Activated CD4-positive, alpha-beta T cell treated with anti-CD3 and anti-CD28 coated beads, Interleukin-2, Interleukin-4, amounts not matched to agents 100 ng/mL and 50 ng/mL, durations not matched to agents 16 hours and 8 hours (primary cell): Measurements from ENCODE around the gene RYR1.

Experiments used
- DNase-seq: peaks from one replicate; pipeline ENCODE4 v3.0.0-alpha.2; 2020; ENCODE audit warnings: low spot score

Gene RYR1

DNA sequence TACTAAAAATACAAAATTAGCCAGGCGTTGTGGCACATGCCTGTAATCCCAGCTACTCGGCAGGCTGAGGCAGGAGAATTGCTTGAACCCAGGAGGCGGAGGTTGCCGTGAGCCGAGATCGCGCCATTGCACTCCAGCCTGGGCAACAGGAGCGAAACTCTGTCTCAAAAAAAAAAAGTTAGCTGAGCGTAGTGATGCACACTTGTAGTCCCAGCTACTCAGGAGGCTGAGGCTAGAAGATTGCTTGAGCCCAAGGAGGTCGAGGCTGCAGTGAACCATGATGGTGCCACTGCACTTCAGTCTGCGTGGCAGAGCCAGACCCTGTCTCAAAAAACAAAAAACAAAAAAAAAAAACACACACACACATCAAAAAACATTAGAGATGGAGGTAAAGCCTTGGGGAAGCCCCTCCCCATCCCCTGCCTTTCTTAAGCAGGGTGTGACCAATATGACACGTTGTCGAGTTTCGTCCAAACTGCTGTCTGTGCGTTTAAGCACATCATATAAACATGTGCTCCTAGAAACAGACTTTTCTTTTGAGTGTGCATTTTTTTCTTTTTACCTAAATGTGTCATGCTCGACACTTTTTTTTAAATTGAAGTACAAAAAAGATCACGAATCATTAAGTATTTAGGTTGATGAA is 6.3 kb upstream of the RYR1 start:
- peak; percentile 89 for DNase-seq

DNA sequence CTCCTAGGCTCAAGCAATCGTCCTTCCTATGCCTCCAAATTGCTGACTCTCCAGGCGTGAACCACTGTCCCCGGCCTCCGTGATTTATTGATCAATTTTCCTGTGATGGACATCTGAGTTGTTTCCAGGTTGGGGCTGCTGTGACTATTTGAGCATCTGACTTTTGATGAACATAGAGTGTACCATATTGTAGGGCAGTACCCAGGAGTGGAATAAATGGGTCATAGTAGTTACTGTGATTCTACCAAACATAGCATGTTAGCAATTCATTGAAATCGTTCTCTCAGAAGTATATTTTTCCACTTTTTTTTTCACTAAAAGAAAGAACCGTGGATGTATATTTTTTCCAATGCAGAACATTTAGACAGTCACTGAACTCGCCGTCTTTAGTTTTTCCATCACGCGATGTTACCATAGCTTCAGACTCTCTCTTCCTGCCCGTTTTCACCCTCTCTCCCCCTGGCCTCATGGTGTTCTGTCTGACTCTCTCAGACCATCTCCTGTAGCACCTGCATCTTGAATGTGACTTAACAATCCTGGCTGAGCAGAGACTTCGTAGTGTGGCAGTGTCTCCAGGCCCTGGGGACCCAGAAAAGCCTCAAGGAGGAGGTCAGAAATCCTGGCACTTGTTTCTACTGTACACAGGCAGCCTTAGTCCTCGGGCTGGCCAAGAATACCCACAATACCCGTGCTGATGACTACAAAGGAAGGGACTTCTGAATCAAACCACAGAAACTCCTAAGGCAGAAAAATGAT is 4.3 kb upstream of the RYR1 start:
- DNase-seq: peak; percentile 61

DNA sequence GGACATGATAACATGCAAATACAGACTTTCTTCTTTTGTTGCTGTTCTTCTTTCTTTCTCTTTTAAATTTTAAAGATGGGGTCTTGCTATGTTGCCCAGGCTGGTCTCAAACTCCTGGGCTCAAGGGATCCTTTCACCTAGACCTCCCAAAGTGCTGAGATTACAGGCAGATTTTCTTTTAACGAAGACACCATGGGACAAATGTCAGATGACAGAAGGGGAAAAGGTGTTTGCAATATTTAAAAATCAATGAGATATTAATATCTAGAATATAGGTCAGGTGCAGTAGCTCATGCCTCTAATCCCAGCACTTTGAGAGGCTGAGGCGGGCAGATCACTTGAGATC is 3.7 kb upstream of the RYR1 start:
- no peak for DNase-seq

DNA sequence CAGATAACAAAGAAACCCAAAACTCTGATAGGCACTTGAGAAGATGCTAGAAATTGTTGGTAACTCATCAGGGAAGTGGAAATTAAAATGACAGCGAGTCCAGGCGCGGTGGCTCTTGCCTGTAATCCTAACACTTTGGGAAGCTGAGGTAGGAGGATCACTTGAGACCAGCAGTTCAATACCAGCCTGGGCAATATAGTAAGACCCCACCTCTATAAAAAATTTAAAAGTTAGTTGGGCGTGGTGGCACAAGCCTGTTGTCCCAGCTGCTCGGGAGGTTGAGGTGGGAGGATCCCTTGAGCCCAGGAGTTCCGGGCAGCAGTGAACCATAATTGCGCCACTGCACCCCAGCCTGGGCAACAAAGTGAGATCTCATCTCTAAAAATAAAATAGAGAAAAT is 2.6 kb upstream of the RYR1 start:
- DNase-seq: no peak

DNA sequence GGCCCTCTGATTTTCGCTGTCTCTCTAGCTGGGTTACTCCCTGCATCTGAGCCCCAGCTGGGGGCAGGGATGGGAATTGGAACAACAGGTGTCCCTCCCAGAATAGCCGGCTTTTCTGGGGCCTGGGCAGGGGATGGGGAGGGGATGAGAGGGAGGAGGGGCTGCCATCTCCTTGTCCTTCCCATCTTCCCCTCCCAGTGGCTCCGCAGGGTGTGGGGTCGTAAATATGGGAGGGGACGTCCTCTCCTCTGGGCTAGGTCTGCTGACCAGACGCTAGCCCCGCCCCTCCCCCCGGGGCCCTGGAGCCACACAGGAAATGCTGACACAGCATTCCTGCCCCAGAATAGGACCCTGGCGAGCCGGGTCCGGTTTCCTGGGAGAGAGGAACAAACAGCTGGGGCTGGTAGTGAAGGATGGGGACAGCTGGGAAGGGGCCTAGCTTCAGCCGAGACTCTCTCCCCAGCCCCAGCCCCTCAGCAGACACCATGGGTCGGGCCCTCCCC is 1.1 kb downstream of the RYR1 start:
- DNase-seq: no peak

DNA sequence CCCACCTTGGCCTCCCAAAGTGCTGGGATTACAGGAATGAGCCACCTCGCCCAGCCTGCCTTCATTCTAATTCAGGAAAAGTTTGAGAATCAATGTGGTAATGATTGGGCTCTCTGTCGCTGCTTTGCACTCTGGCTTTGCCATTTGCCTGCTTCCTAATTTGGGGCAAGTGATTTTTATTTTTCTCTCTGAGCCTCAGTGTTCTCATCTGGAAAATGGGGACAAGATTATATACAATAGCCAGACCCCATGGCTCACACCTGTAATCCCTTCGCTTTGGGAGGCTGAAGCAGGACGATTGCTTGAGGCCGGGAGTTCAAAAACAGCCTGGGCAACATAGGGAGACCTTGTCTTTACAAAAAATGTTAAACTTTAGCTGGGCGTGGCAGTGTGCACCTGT is 3.8 kb downstream of the RYR1 start:
- DNase-seq: no peak

DNA sequence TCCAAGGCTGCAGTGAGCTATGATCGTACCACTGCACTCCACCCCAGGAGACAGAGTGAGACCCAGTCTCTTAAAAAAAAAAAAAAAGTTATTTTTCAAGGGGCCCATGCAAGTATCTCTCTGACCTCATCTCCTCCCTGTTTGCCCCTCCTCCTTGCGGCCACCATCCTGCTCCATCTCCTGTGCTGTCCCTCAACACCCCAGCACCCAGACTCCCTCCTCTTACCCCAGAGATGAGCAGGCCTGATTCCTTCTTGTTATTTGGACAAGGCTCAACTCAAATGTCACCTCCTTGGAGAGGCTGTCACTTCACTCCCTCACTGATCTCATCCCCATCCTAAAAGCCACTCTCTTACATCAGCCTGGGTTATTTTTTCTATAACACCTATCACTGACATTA is 4.4 kb downstream of the RYR1 start:
- DNase-seq: no peak

DNA sequence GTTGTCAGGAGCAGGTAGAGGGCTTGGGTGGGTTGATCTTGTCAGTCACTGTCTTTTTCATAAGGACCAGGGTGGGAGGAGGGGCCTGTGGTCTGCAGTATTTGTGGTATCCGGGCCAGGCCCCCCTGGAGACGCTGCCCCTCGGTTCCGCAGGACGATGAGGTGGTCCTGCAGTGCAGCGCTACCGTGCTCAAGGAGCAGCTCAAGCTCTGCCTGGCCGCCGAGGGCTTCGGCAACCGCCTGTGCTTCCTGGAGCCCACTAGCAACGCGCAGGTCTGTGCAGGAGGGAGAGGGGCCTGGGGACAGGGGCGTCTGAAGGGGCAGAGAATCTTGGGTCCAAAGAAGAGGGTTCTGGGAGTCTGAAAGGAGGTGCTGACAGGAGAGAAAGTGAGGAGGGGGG is 7.1 kb downstream of the RYR1 start:
- no peak for DNase-seq

DNA sequence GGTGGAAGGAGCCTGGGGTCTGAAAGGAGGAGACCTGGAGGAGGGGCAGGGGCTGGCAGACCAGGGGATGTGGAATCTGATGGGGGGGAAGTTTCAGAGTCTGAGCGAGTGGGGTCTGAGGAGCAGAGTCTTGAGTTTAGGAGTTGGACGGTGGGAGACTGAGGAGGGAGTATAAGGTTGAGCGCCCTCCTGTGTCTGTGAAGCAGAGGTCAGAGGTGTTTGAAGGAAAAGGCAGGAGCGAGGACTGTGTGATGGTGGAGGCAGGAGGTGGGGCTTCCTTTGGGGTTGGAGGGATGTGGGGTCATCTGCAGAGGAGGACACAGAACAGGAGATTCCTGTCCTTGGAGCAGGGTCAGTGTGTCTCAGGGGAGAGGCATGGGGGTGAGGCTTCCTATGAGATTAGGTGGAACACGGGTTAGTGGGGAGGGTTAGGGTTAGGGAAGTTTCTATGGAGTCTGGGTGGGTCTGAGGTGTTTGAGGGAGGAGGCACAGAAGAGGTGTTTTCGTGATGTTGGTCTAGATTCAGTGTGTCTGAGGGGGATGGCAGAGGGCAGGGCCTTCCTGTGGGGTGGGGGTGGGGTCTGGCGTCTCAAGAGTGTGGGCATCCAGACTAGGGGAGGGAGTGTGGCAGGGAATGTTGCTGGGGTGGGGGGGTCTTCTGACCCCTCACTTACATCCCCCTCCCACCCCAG is 8.3 kb downstream of the RYR1 start:
- no peak for DNase-seq

DNA sequence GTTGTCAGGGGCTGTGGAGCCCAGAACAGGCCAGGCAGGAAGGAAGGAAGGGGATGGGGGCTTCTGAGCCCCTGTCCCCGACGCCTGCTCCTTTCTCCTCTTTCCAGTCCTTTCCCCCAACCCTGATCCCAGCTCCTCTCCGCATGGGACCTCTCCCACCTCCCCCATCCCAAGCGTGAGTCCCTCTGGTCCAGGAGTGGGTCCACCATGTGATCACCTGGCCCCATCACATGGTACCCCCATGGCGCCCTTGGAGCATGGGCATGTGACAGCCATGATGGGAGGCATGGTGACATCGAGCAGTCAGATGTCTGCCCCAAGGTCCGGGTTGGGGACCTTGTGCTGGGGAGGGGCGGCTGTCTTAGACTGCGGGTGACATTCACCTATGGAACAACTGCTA is 9.2 kb downstream of the RYR1 start:
- DNase-seq: no peak

DNA sequence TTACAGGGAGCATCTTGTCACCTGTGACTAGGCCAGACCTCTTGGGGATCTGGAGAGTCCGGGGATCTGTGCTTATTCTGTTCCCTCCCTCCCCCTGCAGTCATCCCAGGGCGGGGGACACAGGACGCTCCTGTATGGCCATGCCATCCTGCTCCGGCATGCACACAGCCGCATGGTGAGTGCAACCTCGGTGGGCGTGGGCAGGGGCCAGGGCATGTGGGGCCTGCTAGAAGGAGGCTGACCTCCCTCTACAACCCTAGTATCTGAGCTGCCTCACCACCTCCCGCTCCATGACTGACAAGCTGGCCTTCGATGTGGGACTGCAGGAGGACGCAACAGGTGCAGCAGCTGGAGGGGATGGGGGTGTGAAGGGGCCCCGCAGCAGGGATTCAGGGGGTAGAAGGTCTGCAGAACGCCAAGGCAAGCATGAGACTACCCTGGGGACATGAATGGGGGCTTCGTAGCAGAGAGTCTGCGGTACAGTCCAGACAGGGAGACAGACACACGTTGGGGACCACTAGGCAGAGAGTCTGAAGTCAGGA is 10.0 kb downstream of the RYR1 start:
- no peak for DNase-seq

DNA sequence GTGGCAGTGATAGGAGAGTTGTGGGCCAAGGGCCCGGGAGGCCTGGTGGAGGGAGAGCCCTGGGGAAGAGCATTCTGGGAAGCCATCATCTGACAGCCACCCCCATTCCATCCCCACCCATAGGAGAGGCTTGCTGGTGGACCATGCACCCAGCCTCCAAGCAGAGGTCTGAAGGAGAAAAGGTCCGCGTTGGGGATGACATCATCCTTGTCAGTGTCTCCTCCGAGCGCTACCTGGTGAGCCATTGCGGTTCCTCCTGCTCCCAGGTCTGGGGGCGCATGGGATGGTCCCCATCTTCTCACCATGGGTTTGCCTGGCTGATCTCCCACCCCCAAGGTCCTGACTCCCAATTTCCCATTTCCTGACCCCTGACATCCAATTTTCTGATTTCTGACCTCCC is 10.5 kb downstream of the RYR1 start:
- DNase-seq: no peak

DNA sequence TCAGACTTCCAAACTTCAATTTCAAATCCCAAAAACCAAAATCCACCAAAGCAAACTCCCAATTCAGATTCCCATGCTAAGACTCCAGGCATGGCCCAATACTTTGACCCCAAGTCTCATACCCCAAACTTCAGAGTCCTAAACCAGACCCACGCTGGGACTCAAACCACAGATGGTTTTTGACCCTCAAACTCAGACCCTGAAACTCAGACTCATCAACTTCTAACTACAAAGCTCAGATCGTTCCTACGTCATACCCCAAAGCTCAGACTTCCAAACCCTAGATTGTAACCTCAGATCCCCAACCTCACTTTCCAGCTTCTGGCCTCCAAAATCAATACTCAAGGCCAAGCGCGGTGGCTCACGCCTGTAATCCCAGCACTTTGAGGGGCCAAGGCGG is 11.9 kb downstream of the RYR1 start:
- DNase-seq: no peak

DNA sequence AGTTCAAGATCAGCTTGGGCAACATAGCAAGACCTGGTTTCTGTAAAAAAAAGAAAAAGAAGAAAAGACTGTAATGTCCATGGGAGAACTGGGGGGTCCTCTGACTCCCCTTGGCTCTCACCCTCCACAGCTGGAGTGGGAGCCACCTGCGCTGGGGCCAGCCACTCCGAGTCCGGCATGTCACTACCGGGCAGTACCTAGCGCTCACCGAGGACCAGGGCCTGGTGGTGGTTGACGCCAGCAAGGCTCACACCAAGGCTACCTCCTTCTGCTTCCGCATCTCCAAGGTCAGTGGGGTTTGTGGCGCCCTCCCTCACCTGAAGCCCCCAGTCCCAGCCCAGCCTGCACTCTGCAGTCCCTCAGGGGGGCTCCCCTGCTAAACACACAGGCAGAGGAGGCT is 14.7 kb downstream of the RYR1 start:
- no peak for DNase-seq

DNA sequence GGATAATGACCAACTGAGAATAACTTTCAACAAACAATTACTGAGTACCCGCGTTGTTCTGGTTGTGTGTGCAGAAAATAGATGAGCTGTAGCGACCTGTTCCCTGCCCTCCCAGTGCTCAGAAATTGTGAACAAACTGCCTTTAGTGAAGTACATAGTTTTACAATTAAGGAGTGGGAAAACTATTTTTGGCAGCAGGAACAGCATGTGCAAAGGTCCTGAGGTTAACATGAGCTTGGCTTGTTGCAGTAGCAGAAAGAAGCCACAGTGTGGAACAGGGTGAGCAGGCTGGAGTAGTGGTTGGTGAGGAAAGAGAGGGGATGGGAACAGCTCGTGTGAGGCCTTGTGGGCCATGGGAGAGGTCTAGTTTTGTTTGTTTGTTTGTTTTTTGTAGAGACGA is 16.0 kb downstream of the RYR1 start:
- no peak for DNase-seq

DNA sequence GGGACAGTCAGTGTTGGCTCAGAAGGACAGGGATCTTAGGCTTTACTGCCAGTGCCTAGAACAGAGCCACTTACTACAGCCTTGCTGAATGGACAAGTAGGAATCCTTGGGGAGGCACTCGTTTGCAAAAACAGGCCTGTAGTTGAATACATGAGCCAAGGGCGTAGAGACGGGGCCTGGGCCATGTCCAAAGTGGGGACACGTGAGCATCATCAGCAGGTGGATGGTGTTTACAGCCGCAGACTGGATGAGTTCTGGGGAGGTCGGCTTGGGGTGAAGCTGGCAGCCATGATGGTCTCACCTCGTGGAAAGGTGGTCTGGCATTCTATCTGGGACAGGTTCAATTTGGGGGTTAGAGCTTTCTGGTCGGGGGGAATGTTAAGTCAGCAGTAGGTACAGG is 17.5 kb downstream of the RYR1 start:
- DNase-seq: no peak

DNA sequence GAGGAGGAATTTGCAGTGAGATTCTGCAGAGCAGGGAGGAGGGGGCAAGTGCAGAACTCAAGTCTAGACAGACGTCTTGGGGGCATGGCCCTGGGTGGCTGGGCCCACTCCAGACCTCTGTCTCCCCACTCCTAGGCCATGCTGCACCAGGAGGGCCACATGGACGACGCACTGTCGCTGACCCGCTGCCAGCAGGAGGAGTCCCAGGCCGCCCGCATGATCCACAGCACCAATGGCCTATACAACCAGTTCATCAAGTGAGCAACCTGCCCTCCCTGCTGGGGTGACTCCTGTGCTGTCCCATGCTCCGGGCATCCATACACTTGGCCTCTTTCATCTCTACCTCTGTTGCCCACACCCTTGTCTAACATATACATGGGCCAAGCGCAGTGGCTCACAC is 18.1 kb downstream of the RYR1 start:
- no peak for DNase-seq

DNA sequence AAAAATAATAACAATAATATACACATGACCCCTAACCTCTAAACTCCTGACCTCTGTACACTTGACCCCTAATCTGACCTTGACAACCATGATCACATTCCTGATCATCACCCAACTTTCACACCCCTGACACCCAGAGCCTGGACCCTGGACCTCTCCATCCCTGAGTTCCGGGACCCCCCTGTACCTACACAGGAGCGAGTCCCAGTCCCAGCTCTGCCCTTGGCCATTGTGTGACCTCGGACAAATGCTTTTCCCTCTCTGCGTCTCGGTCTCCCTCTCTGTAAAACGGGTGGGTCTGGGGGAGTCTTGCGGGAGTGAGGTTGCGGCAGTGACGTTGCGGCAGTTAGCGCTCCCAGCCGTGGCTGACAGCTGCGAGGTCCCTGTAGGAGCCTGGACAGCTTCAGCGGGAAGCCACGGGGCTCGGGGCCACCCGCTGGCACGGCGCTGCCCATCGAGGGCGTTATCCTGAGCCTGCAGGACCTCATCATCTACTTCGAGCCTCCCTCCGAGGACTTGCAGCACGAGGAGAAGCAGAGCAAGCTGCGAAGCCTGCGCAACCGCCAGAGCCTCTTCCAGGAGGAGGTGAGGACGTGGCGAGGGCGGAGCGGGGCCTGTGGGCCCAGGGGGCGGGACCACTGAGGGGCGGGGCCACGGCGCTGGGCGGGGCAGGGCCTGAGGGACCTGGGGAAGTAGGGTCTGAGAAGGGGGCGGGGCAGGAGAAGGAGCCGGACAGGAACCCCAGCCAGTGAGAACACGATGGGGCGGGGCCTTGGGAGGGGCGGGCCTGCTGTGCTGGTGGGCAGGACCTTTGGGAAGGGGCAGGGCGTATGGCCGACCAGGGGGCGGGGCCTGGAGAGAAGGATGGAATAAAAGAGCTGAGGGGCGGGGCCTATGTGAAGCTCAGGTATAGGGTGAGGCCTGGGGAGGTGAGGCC is 19.2 kb downstream of the RYR1 start:
- DNase-seq: peak; percentile 26

DNA sequence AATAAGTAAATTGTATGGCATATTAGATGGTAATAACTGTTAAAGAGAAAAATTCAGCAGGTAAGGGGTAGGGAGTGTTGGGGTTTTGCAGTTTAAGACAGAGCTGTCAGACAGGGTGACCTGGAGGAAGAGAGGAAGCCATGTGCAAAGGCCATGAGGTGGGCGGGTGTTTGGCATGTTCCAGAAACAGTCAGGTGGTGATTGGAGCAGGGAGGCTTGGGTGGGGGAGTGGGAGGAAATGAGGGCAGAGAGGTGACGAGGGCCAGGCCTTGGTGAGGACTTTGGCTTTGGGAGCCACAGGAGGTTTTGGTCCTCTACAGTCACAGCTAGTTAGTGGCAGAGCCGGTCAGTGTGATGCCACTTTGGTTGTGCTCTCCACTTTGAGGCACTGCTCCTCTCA is 20.1 kb downstream of the RYR1 start:
- DNase-seq: no peak

DNA sequence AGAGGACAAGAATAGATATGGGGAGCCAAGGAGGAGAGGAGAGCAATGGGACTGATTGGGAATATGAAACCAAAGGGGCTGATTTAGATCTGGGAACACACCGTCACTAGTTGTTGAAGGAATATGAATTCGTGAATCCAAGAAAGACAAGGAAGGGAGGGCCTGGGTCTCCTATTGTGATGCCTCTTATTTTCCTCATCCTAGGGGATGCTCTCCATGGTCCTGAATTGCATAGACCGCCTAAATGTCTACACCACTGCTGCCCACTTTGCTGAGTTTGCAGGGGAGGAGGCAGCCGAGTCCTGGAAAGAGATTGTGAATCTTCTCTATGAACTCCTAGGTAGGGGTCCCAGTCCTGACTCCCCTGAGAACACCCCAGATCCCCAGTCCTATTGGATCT is 21.5 kb downstream of the RYR1 start:
- no peak for DNase-seq

DNA sequence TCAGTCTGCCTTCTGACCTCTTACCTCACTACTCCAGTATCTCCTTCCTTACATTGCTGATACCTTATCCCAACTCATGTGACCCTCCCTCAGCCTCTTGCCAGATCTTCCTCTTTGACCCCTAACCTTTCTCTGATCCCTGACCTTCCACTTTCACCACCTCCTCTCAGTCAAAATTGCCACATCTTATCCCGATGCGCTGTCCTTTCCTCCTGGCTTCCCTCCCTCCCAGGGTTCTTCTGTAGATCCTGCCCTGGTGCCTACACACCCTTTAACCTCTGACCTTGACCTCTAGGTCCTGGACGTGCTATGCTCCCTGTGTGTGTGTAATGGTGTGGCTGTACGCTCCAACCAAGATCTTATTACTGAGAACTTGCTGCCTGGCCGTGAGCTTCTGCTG is 23.7 kb downstream of the RYR1 start:
- no peak for DNase-seq
